Measurements from ENCODE around the gene CDH8. TPM values are rescaled to one million over a fixed set of nuclear protein-coding genes. Genes with fewer than 3 reads are reported as not detected.

The CDH8 gene
- total RNA-seq, 1 donor from 2014 or later = 23.7 TPM

GRCh38 chr16:61993108-61993507, 43.1 kb downstream of the CDH8 start:
- no peak overlapping the region for H3K4me3 ChIP-seq
- TF ChIP-seq EZH2phosphoT487 (IDR thresholded peaks at IDR 0.05) (no peak), CTCF (IDR thresholded peaks at IDR 0.05) (no peak), EZH2 (IDR thresholded peaks at IDR 0.05) (no peak)
- H3K27ac Mint-ChIP-seq = no peak overlapping the region
- no peaks in the 10 kb centered on the region for H3K4me1 Mint-ChIP-seq
- H3K9ac ChIP-seq = no peak overlapping the region
- H3K9me3 Mint-ChIP-seq = no peaks in the 10 kb centered on the region
- no peaks in the 10 kb centered on the region for H3K36me3 Mint-ChIP-seq
- no peak for DNase-seq (ENCODE audit: low spot score)
- no peaks in the 10 kb centered on the region for H3K79me2 ChIP-seq (ENCODE audit: low read depth)
- no peak overlapping the region for H3K4me2 ChIP-seq
- no peak overlapping the region for H3K4me3 Mint-ChIP-seq
- H3K4me1 ChIP-seq = no peaks in the 10 kb centered on the region
- H3K27ac ChIP-seq = no peak overlapping the region
- H4K20me1 ChIP-seq (ENCODE audit: low read depth) = no peaks in the 10 kb centered on the region
- no peaks in the 10 kb centered on the region for H3K36me3 ChIP-seq
- H3K27me3 Mint-ChIP-seq (ENCODE audit: insufficient read depth, low read depth) = no peaks in the 10 kb centered on the region
- no peaks in the 10 kb centered on the region for H3K27me3 ChIP-seq
- H3F3A ChIP-seq (ENCODE audit: low read depth) = no peaks in the 10 kb centered on the region
- H2AFZ ChIP-seq (replicated peaks) = no peak overlapping the region
- no peaks in the 10 kb centered on the region for H3K9me3 ChIP-seq (ENCODE audit: low read depth)

GRCh38 chr16:61987474-61988012, 48.7 kb downstream of the CDH8 start:
- Histone ChIP-seq H3K9ac (no peak overlapping the region), H2AFZ (replicated peaks) (no peak overlapping the region), H3K27ac (no peak overlapping the region), H3K36me3 (no peaks in the 10 kb centered on the region), H3K4me2 (no peak overlapping the region), H3K4me3 (no peak overlapping the region), H3F3A (ENCODE audit: low read depth) (peaks cover 9% of the 10 kb centered on the region), H3K79me2 (ENCODE audit: low read depth) (no peaks in the 10 kb centered on the region), H3K27me3 (no peaks in the 10 kb centered on the region), H3K4me1 (peaks cover 11% of the 10 kb centered on the region), H4K20me1 (ENCODE audit: low read depth) (no peaks in the 10 kb centered on the region), H3K9me3 (ENCODE audit: low read depth) (no peaks in the 10 kb centered on the region)
- peaks cover 8% of the 10 kb centered on the region for H3K4me1 Mint-ChIP-seq
- no peak for TF ChIP-seq EZH2 (IDR thresholded peaks at IDR 0.05)
- no peak for TF ChIP-seq EZH2phosphoT487 (IDR thresholded peaks at IDR 0.05)
- no peak for TF ChIP-seq CTCF (IDR thresholded peaks at IDR 0.05)
- H3K4me3 Mint-ChIP-seq = no peak overlapping the region
- no peaks in the 10 kb centered on the region for H3K27me3 Mint-ChIP-seq (ENCODE audit: insufficient read depth, low read depth)
- H3K27ac Mint-ChIP-seq = no peak overlapping the region
- no peaks in the 10 kb centered on the region for H3K9me3 Mint-ChIP-seq
- DNase-seq (ENCODE audit: low spot score) = no peak
- no peaks in the 10 kb centered on the region for H3K36me3 Mint-ChIP-seq

GRCh38 chr16:61969077-61969382, 67.2 kb downstream of the CDH8 start:
- H3K27ac ChIP-seq = no peak overlapping the region
- H3K4me1 Mint-ChIP-seq = peaks cover 20% of the 10 kb centered on the region
- no peaks in the 10 kb centered on the region for H3K36me3 ChIP-seq
- H3K9ac ChIP-seq = no peak overlapping the region
- no peak overlapping the region for H3K27ac Mint-ChIP-seq
- H4K20me1 ChIP-seq (ENCODE audit: low read depth) = no peaks in the 10 kb centered on the region
- no peak overlapping the region for H3K4me3 Mint-ChIP-seq
- no peak overlapping the region for H3K4me2 ChIP-seq
- no peak overlapping the region for H2AFZ ChIP-seq (replicated peaks)
- no peaks in the 10 kb centered on the region for H3K27me3 ChIP-seq
- no peak for TF ChIP-seq EZH2 (IDR thresholded peaks at IDR 0.05)
- TF ChIP-seq EZH2phosphoT487 (IDR thresholded peaks at IDR 0.05) = no peak
- no peak for TF ChIP-seq CTCF (IDR thresholded peaks at IDR 0.05)
- peaks cover 16% of the 10 kb centered on the region for H3K4me1 ChIP-seq
- DNase-seq (ENCODE audit: low spot score) = no peak
- H3K9me3 ChIP-seq (ENCODE audit: low read depth) = no peaks in the 10 kb centered on the region
- H3K36me3 Mint-ChIP-seq = no peaks in the 10 kb centered on the region
- no peaks in the 10 kb centered on the region for H3K79me2 ChIP-seq (ENCODE audit: low read depth)
- no peaks in the 10 kb centered on the region for H3K27me3 Mint-ChIP-seq (ENCODE audit: insufficient read depth, low read depth)
- no peak overlapping the region for H3K4me3 ChIP-seq
- H3F3A ChIP-seq (ENCODE audit: low read depth) = no peaks in the 10 kb centered on the region
- peaks cover 7% of the 10 kb centered on the region for H3K9me3 Mint-ChIP-seq

Measured in neural progenitor cell (in vitro differentiated cells).